ENCODE measurements around the gene AAGAB. TPM values are rescaled to one million over a fixed set of nuclear protein-coding genes. Genes with fewer than 3 reads are reported as not detected.

AAGAB gene
- total RNA-seq, 1 donor from 2014 or later: 26.6 TPM

- Histone ChIP-seq H3K27me3 (no peaks in the 10 kb centered on the region), H3K4me3 (no peak overlapping the region), H3K4me1 (peaks cover 41% of the 10 kb centered on the region), H3K27ac (peak overlapping the region; percentile 55), H3K9me3 (no peaks in the 10 kb centered on the region), H3K36me3 (peaks cover 16% of the 10 kb centered on the region)
- no peak for TF ChIP-seq CTCF (IDR thresholded peaks at IDR 0.05)
- DNase-seq: peak; percentile 78
- intact Hi-C loops (cut with DNase I): no loop called here
- ATAC-seq: peak; percentile 50
Measured at GRCh38 chr15:67176195-67176971, 78.1 kb downstream of the AAGAB start.

- H3K36me3 ChIP-seq: peaks cover 19% of the 10 kb centered on the region
- intact Hi-C loops (cut with DNase I): no loop called here
- H3K4me3 ChIP-seq: no peak overlapping the region
- ATAC-seq (peak; percentile 62), DNase-seq (no peak)
- H3K27me3 ChIP-seq: no peaks in the 10 kb centered on the region
- no peaks in the 10 kb centered on the region for H3K9me3 ChIP-seq
- peak overlapping the region; percentile 55 for H3K27ac ChIP-seq
- no peak for TF ChIP-seq CTCF (IDR thresholded peaks at IDR 0.05)
- H3K4me1 ChIP-seq: peaks cover 41% of the 10 kb centered on the region
Measured at GRCh38 chr15:67175643-67176071, 78.8 kb downstream of the AAGAB start.

GRCh38 chr15:67174864-67175573 lies 79.4 kb downstream of the AAGAB start:
- peaks cover 24% of the 10 kb centered on the region for H3K36me3 ChIP-seq
- no peaks in the 10 kb centered on the region for H3K27me3 ChIP-seq
- H3K9me3 ChIP-seq: no peaks in the 10 kb centered on the region
- H3K4me3 ChIP-seq: no peak overlapping the region
- intact Hi-C loops (cut with DNase I): no loop called here
- peak overlapping the region; percentile 55 for H3K27ac ChIP-seq
- peaks cover 41% of the 10 kb centered on the region for H3K4me1 ChIP-seq
- no peak for DNase-seq
- no peak for TF ChIP-seq CTCF (IDR thresholded peaks at IDR 0.05)
- ATAC-seq: no peak

- Histone ChIP-seq H3K4me3 (no peak overlapping the region), H3K27ac (no peak overlapping the region), H3K36me3 (peaks cover 24% of the 10 kb centered on the region), H3K27me3 (no peaks in the 10 kb centered on the region), H3K4me1 (peaks cover 41% of the 10 kb centered on the region), H3K9me3 (no peaks in the 10 kb centered on the region)
- TF ChIP-seq CTCF (IDR thresholded peaks at IDR 0.05): no peak
- intact Hi-C loops (cut with DNase I): no loop called here
- DNase-seq: no peak
- ATAC-seq: no peak
Measured at GRCh38 chr15:67174446-67174845, 80.0 kb downstream of the AAGAB start.

GRCh38 chr15:67173786-67174185 lies 80.7 kb downstream of the AAGAB start:
- peak; percentile 28 for DNase-seq
- ATAC-seq: no peak
- Histone ChIP-seq H3K27ac (no peak overlapping the region), H3K4me3 (no peak overlapping the region), H3K27me3 (no peaks in the 10 kb centered on the region), H3K4me1 (peaks cover 38% of the 10 kb centered on the region), H3K36me3 (peaks cover 27% of the 10 kb centered on the region), H3K9me3 (no peaks in the 10 kb centered on the region)
- TF ChIP-seq CTCF (IDR thresholded peaks at IDR 0.05): no peak
- intact Hi-C loops (cut with DNase I): no loop called here

Measured in upper lobe of right lung (tissue), 1 donor.